HEK293T (cell line): Measurements from ENCODE around the gene STXBP5.

Source experiments
- ARNT ChIP-seq: fragments of 450-650 bp; IDR thresholded peaks from 2 replicates; pipeline ENCODE4 v1.6.1; 2017; ENCODE audit warnings: mild to moderate bottlenecking
- FOXA1 ChIP-seq: fragments of 450-650 bp; IDR thresholded peaks from 2 replicates; pipeline ENCODE4 v1.6.1; 2016; ENCODE audit warnings: mild to moderate bottlenecking
- FOXM1 ChIP-seq: fragments of 450-650 bp; IDR thresholded peaks from 2 replicates; pipeline ENCODE4 v1.6.1; 2017; ENCODE audit warnings: mild to moderate bottlenecking, borderline replicate concordance
- TARDBP ChIP-seq: fragments of 450-650 bp; IDR thresholded peaks from 2 replicates; pipeline ENCODE4 v1.6.1; 2016

- TF ChIP-seq ARNT, result no peak
- no peak for TF ChIP-seq FOXA1
- TF ChIP-seq TARDBP, result no peak
- no peak for TF ChIP-seq FOXM1
These were observed 202.6 kb downstream of the STXBP5 start for GRCh38 chr6:147406783-147407182.
